Endothelial cell (in vitro differentiated cells): ENCODE results near the gene G2E3. TPM values are rescaled to one million over a fixed set of nuclear protein-coding genes. Genes with fewer than 3 reads are reported as not detected.

Source experiments
- DNase-seq: peaks from one replicate; pipeline ENCODE4 v3.0.0; 2021; ENCODE audit warnings: low spot score
- H3K27ac Mint-ChIP-seq: one replicate; pipeline ENCODE4 v1.8.0; 2021; ENCODE audit warnings: mixed read lengths, inconsistent platforms; ENCODE audit not compliant: unreplicated experiment
- H3K27me3 Mint-ChIP-seq: one replicate; pipeline ENCODE4 v1.8.0; 2021; ENCODE audit warnings: mild to moderate bottlenecking, moderate library complexity, mixed read lengths, inconsistent platforms; ENCODE audit not compliant: unreplicated experiment
- H3K36me3 Mint-ChIP-seq: one replicate; pipeline ENCODE4 v1.8.0; 2021; ENCODE audit warnings: mild to moderate bottlenecking, low read depth, mixed read lengths, inconsistent platforms; ENCODE audit not compliant: unreplicated experiment
- H3K4me1 Mint-ChIP-seq: one replicate; pipeline ENCODE4 v1.8.0; 2021; ENCODE audit warnings: mild to moderate bottlenecking, mixed read lengths, inconsistent platforms; ENCODE audit not compliant: unreplicated experiment
- H3K4me3 Mint-ChIP-seq: one replicate; pipeline ENCODE4 v1.8.0; 2021; ENCODE audit warnings: mild to moderate bottlenecking, mixed read lengths, inconsistent platforms; ENCODE audit not compliant: unreplicated experiment
- H3K9me3 Mint-ChIP-seq: one replicate; pipeline ENCODE4 v1.8.0; 2021; ENCODE audit warnings: mixed read lengths, inconsistent platforms; ENCODE audit not compliant: unreplicated experiment
- total RNA-seq: library from RNA; stranded (reverse); fragmentation: NEBNext Ultra II Directional; extraction: Animal tissue kit (Norgen Biotek cat#: 25700); gene quantifications from one replicate; pipeline ENCODE4 v1.2.1, GENCODE V29; 2021; ENCODE audit not compliant: unreplicated experiment
- TF ChIP-seq, protein P1 (sequence below): fragments of 200-600 bp; sonication (generic); IDR thresholded peaks from one replicate; pipeline ENCODE4 v1.5.0; 2021; ENCODE audit warnings: antibody characterized with exemption; ENCODE audit not compliant: unreplicated experiment

Gene G2E3
- total RNA-seq, 1 donor from 2014 or later, result 23.9 TPM

DNA sequence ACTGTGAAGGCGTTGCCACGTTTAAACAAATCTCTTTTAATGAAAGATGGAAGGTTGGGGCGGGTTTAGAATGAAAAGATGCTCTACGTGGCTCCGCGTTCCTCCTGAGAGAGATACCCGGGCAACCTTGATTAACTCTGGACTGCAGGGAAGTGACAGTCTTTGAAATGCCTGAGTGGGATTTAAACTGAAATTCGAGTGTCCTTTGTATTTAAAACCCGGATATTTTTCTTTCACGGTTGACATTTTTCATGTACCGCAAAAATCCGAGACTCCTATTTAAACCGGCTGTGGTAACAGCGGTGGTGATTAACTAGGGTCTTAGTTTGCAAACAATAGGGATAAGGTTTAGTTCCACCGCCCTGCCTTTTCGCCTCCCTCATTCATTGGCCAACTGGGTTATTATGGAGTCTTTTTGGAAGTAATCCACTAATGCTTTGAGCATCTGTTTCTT, 707 bp downstream of the G2E3 start:
- Mint-ChIP-seq H3K27me3 (peaks cover 5% of the 10 kb centered on the region), H3K36me3 (peaks cover 8% of the 10 kb centered on the region), H3K4me1 (peaks cover 18% of the 10 kb centered on the region), H3K9me3 (no peaks in the 10 kb centered on the region), H3K27ac (peak overlapping the region; percentile 99), H3K4me3 (peak overlapping the region; percentile 99)
- no peak for DNase-seq
- TF ChIP-seq, protein P1, sequence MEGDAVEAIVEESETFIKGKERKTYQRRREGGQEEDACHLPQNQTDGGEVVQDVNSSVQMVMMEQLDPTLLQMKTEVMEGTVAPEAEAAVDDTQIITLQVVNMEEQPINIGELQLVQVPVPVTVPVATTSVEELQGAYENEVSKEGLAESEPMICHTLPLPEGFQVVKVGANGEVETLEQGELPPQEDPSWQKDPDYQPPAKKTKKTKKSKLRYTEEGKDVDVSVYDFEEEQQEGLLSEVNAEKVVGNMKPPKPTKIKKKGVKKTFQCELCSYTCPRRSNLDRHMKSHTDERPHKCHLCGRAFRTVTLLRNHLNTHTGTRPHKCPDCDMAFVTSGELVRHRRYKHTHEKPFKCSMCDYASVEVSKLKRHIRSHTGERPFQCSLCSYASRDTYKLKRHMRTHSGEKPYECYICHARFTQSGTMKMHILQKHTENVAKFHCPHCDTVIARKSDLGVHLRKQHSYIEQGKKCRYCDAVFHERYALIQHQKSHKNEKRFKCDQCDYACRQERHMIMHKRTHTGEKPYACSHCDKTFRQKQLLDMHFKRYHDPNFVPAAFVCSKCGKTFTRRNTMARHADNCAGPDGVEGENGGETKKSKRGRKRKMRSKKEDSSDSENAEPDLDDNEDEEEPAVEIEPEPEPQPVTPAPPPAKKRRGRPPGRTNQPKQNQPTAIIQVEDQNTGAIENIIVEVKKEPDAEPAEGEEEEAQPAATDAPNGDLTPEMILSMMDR, result no peak

DNA sequence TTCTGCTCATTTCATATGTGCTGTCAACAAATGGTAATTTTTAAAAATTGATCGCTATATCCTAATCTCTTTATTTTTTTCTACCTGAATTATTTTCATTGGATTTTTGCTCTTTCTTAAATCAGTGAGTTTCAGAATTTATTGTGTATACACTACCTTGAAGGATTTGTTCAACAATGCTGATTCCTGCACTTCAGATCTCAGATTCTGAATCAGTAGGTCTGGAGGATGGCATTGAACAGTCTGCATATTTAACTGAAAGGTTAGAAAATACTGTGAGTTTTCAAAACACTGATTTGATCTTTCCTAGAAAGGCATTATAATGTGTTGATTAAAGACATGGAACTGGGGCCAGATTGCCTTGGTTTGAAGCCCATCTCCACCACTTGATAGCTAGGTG, 1.6 kb downstream of the G2E3 start:
- TF ChIP-seq, protein P1, result no peak
- no peaks in the 10 kb centered on the region for H3K9me3 Mint-ChIP-seq
- DNase-seq, result no peak
- peaks cover 8% of the 10 kb centered on the region for H3K36me3 Mint-ChIP-seq
- peaks cover 18% of the 10 kb centered on the region for H3K4me1 Mint-ChIP-seq
- peaks cover 5% of the 10 kb centered on the region for H3K27me3 Mint-ChIP-seq
- peak overlapping the region; percentile 85 for H3K4me3 Mint-ChIP-seq
- H3K27ac Mint-ChIP-seq, result peak overlapping the region; percentile 45

DNA sequence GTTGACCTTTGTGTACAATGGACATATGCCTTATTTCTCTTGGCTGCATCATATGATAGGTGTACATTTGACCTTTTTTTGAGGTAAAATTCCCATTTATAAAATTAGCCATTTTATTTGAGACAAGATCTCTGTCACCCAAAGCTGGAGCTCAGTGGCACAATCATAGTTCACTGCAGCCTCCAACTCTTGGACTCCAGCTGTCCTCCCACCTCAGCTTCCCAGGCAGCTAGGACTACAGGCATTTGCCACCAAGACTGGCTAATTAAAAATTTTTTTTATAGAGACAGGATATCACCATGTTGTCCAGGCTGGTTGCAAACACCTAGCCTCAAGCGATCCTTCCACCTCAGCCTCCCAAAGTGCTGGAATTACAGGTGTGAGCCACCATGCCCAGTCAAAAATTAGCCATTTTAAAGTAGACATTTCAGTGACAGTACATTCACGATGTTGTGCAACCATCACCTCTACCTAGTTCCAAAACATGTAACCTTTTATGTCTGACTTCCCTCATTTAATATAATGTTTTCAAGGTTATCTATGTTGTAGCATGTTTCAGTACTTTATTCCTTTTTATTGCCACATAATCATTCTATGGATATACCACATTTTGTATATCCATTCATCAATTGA, 5.4 kb downstream of the G2E3 start:
- H3K27me3 Mint-ChIP-seq, result peaks cover 5% of the 10 kb centered on the region
- peaks cover 8% of the 10 kb centered on the region for H3K36me3 Mint-ChIP-seq
- H3K27ac Mint-ChIP-seq, result no peak overlapping the region
- TF ChIP-seq, protein P1, result no peak
- DNase-seq, result no peak
- H3K4me1 Mint-ChIP-seq, result peaks cover 27% of the 10 kb centered on the region
- no peak overlapping the region for H3K4me3 Mint-ChIP-seq
- H3K9me3 Mint-ChIP-seq, result no peaks in the 10 kb centered on the region

DNA sequence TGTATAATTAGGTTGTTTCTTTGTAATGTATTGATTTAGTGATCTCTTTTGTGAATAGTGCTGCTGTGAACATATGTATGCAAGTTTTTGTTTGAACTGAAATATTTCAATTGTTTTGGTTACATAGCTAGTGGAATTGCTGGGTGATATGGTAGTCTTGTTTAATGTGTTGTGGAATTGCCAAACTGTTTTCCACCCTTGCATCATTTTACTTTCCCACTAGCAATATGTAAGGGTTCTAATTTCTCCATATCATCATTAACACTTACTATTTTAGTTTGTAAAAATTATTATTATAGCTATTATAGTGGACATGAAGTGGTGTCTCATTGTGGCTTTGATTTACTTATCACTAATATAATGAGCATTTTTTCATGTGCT, 5.9 kb downstream of the G2E3 start:
- H3K27me3 Mint-ChIP-seq, result peaks cover 4% of the 10 kb centered on the region
- H3K27ac Mint-ChIP-seq, result no peak overlapping the region
- peaks cover 27% of the 10 kb centered on the region for H3K4me1 Mint-ChIP-seq
- TF ChIP-seq, protein P1, result no peak
- H3K4me3 Mint-ChIP-seq, result no peak overlapping the region
- no peak for DNase-seq
- H3K36me3 Mint-ChIP-seq, result peaks cover 8% of the 10 kb centered on the region
- no peaks in the 10 kb centered on the region for H3K9me3 Mint-ChIP-seq

DNA sequence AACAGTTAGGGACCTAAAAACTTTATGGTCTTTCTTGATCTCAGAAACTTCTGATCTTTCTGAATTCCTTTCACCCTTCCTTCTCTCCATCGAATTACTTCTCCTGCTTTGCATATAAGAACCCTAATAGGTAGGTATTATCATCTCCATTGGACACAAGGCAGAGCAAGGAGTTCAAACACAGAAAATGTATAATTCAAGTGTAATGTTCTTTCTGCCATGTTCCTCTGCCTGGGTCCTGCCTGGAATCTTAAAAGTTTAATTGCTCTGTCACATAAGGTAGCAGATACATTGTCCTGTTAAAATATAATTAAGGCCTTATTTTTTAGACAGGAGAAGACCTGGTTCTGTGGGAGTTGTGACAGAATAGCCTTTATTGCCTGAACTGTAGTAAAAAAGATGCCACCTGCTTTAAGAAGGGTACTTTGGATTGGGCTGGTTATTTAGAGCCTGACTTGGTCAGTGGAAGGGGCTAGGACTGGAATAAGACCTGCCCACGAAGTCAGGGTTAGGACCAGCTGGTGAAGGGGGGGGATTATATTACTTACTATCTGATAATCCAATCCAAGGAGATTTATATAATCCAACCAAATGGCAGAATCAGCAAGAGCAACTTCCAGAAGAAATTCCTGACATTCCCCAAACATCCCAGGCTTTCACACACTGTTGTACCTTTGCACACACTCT, 10.4 kb downstream of the G2E3 start:
- H3K36me3 Mint-ChIP-seq, result no peaks in the 10 kb centered on the region
- H3K27me3 Mint-ChIP-seq, result no peaks in the 10 kb centered on the region
- TF ChIP-seq, protein P1, result no peak
- no peak overlapping the region for H3K4me3 Mint-ChIP-seq
- H3K9me3 Mint-ChIP-seq, result no peaks in the 10 kb centered on the region
- no peak for DNase-seq
- peaks cover 36% of the 10 kb centered on the region for H3K4me1 Mint-ChIP-seq
- peak overlapping the region; percentile 59 for H3K27ac Mint-ChIP-seq
